Measurements from ENCODE around the gene CNTN5. TPM values are rescaled to one million over a fixed set of nuclear protein-coding genes. Genes with fewer than 3 reads are reported as not detected.

CNTN5 gene
- total RNA-seq, 1 experiment from 2014 or later = not detected

- Histone ChIP-seq H3K79me1 (ENCODE audit: insufficient read depth, low read depth, low read length, poor library complexity, severe bottlenecking) (no peaks in the 10 kb centered on the region), H4K20me1 (ENCODE audit: control insufficient read depth, insufficient read depth, insufficient read length) (no peaks in the 10 kb centered on the region), H3K9ac (ENCODE audit: extremely low read depth, insufficient read length, low read length) (no peak overlapping the region), H2BK15ac (ENCODE audit: low read depth, low read length) (no peak overlapping the region), H3K23me2 (ENCODE audit: insufficient read length, low read depth, low read length, poor library complexity, severe bottlenecking) (no peaks in the 10 kb centered on the region), H2AK5ac (ENCODE audit: insufficient read length, low read length) (no peak overlapping the region), H2BK20ac (ENCODE audit: low read depth, low read length, poor library complexity, severe bottlenecking) (no peak overlapping the region), H3T11ph (ENCODE audit: low read length) (no peak overlapping the region), H3K23ac (ENCODE audit: insufficient read length, low read depth, low read length) (no peak overlapping the region), H2BK5ac (ENCODE audit: insufficient read length, low read length) (no peak overlapping the region), H3K9me3 (ENCODE audit: control insufficient read depth, low read depth, low read length) (no peaks in the 10 kb centered on the region), H3K4me1 (ENCODE audit: insufficient read depth, low read length) (peaks cover 2% of the 10 kb centered on the region; the same call in 1 of the 2 replicates), H3K18ac (ENCODE audit: insufficient read length, low read depth, low read length) (no peak overlapping the region), H4K91ac (ENCODE audit: insufficient read length, low read depth, low read length) (no peak overlapping the region), H3K14ac (ENCODE audit: insufficient read depth, low read length) (no peak overlapping the region), H3K4me2 (ENCODE audit: insufficient read depth, insufficient read length, low read length) (no peak overlapping the region), H3K79me2 (ENCODE audit: insufficient read depth, low read length) (no peaks in the 10 kb centered on the region), H3K27me3 (ENCODE audit: insufficient read depth, low read length) (no peaks in the 10 kb centered on the region), H3K4ac (ENCODE audit: low read depth, low read length) (no peak overlapping the region), H3K27ac (ENCODE audit: insufficient read length, low read depth, low read length) (no peak overlapping the region), H2BK12ac (ENCODE audit: insufficient read length, low read depth, low read length) (no peak overlapping the region), H2AFZ (ENCODE audit: low read length) (no peak overlapping the region), H3K56ac (ENCODE audit: insufficient read length, low read depth, low read length) (no peak overlapping the region), H4K8ac (replicated peaks; ENCODE audit: insufficient read length, low read depth, low read length) (no peak overlapping the region), H4K5ac (ENCODE audit: insufficient read length, low read depth, low read length) (no peak overlapping the region), H2BK120ac (ENCODE audit: low read depth, low read length, poor library complexity, severe bottlenecking) (no peak overlapping the region)
- WGBS (ENCODE audit: extremely low coverage, insufficient read length, low lambda C conversion rate) = no CpG with 5 or more reads among the region's 3 CpGs
- Mint-ChIP-seq H3K4me3 (no peak overlapping the region), H3K4me1 (peaks cover 11 to 12% of the 10 kb centered on the region in 2 experiments), H3K9me3 (no peaks in the 10 kb centered on the region), H3K27me3 (ENCODE audit: low read depth) (no peaks in the 10 kb centered on the region), H3K27ac (no peak overlapping the region), H3K36me3 (ENCODE audit: insufficient read depth in 1 of 3, low read depth in 3 of 3) (no peaks in the 10 kb centered on the region)
- no peak for DNase-seq
- TF ChIP-seq CTCF (conservative IDR thresholded peaks at IDR 0.05) = no peak
These were observed 248.1 kb downstream of the CNTN5 start for GRCh38 chr11:99268886-99269285.
